Suprapubic skin (tissue), 4 donors: Measurements from ENCODE around the gene ERRFI1. TPM values are rescaled to one million over a fixed set of nuclear protein-coding genes. Genes with fewer than 3 reads are reported as not detected.
A peak's percentile ranks its signal among the peaks of the same experiment; 100 is the strongest.

Experiments used
- DNase-seq, 2 donors: peaks; one replicate each; pipeline ENCODE4 v3.0.0-alpha.2; 2019; ENCODE audit warnings: low spot score in 2 of 2
- H3K27ac ChIP-seq: fragments of 200-600 bp; sonication (generic); one replicate; pipeline ENCODE4 v1.5.1; 2019
- H3K27me3 ChIP-seq: fragments of 200-600 bp; sonication (generic); one replicate; pipeline ENCODE4 v1.5.1; 2019
- H3K36me3 ChIP-seq: fragments of 200-600 bp; sonication (generic); one replicate; pipeline ENCODE4 v1.5.1; 2019
- H3K4me1 ChIP-seq: fragments of 200-600 bp; sonication (generic); one replicate; pipeline ENCODE4 v1.5.1; 2019
- H3K4me3 ChIP-seq: fragments of 200-600 bp; sonication (generic); one replicate; pipeline ENCODE4 v1.5.1; 2019; ENCODE audit warnings: mild to moderate bottlenecking
- H3K9me3 ChIP-seq: fragments of 200-600 bp; sonication (generic); one replicate; pipeline ENCODE4 v1.5.1; 2019
- EP300 ChIP-seq: sonication (generic); formaldehyde crosslinking; IDR thresholded peaks from one replicate; pipeline ENCODE4 v1.6.1; 2017; ENCODE audit warnings: antibody characterized with exemption
- POLR2A ChIP-seq, 2 donors: fragments of 450-650 bp; IDR thresholded peaks; one replicate each; pipeline ENCODE4 v1.6.1; 2017; ENCODE audit warnings: antibody characterized with exemption in 2 of 2, mild to moderate bottlenecking in 2 of 2, moderate library complexity in 2 of 2
- POLR2AphosphoS5 ChIP-seq, 3 donors: sonication (generic); formaldehyde crosslinking; IDR thresholded peaks; one replicate each; pipeline ENCODE4 v1.6.1; 2017; ENCODE audit warnings: antibody characterized with exemption in 3 of 3
- WGBS: methylation state at CpG from one replicate; pipeline ENCODE4 v1.1.5; 2018; 5-methylcytosine and 5-hydroxymethylcytosine counted together
- total RNA-seq, 4 donors: library from RNA; depleted of rRNA; stranded (reverse); fragments of >200 nt; gene quantifications; one replicate each; pipeline ENCODE4 v1.1.0, GENCODE V29; 2016
- TF ChIP-seq, protein P1 (sequence below), 2 donors: fragments of 200-600 bp in 1 of 2; fragments of 450-650 bp in 1 of 2; sonication (generic) in 1 of 2; IDR thresholded peaks; one replicate each; pipeline ENCODE4 v1.5.1; 2016 to 2019; ENCODE audit warnings: antibody characterized with exemption in 2 of 2, mild to moderate bottlenecking in 1 of 2, moderate library complexity in 1 of 2

ERRFI1 gene
- total RNA-seq, 4 donors from 2014 or later, result 128 to 312 (median 262) TPM

DNA sequence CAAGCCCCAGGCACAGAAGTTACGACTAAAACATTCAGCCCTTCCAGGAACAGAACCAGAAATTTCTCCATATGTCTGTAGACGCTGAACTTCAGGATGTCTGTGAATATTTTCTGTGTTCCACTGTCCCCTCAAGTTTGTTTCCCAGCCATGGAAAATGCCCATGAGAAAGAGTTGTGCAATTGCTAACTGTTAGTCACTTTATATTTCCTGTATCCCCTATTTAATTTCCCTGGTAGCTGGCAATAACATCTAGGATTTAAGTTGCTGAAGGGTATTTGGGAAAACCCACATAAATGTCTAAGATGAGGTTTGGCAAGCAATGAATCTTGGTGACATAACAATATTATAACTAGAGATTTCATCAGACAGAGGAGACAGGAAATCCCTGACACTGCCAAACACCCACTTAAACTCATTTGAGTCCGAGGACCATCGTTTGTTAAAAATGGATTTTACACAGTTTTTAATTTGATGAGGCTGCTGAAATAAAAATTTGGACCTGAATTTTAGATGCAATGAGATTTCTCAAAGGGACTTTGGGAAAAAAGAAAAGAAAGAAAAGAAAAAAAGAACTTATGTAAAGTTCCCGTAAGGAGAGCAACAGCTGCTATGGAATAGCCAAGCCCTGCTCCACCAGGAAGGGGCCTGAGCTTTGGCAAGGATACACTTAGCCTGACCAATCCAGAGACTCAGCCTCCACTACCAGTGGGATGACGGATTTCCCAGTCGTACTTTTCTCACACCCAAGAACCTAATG is 21.8 kb upstream of the ERRFI1 start:
- 38% methylated on average over 7 of the region's 7 CpGs for WGBS
- no peaks in the 10 kb centered on the region for H3K9me3 ChIP-seq

DNA sequence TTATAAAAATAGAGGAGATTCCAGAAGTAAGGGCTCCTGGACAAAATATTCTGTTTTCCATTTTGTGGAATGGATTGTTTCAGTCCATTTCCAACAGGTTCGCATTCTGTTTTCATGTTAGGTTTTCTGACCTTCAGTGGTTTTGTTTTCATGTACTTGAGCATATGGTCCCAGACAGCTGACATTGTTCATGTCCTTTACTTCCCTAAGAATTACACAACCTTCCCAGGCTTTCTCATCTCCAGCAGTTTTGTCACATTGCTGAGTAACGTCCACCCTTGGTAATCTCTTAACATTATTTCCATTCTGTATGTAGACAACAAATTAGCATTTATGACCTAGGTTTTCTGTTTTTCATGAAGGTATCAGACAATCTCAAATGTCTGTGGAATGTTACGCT is 21.0 kb upstream of the ERRFI1 start:
- no peaks in the 10 kb centered on the region for H3K36me3 ChIP-seq
- TF ChIP-seq POLR2AphosphoS5 (IDR thresholded peaks at IDR 0.05) (no peak), EP300 (no peak)
- TF ChIP-seq, protein P1, sequence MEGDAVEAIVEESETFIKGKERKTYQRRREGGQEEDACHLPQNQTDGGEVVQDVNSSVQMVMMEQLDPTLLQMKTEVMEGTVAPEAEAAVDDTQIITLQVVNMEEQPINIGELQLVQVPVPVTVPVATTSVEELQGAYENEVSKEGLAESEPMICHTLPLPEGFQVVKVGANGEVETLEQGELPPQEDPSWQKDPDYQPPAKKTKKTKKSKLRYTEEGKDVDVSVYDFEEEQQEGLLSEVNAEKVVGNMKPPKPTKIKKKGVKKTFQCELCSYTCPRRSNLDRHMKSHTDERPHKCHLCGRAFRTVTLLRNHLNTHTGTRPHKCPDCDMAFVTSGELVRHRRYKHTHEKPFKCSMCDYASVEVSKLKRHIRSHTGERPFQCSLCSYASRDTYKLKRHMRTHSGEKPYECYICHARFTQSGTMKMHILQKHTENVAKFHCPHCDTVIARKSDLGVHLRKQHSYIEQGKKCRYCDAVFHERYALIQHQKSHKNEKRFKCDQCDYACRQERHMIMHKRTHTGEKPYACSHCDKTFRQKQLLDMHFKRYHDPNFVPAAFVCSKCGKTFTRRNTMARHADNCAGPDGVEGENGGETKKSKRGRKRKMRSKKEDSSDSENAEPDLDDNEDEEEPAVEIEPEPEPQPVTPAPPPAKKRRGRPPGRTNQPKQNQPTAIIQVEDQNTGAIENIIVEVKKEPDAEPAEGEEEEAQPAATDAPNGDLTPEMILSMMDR (IDR thresholded peaks at IDR 0.05), result no peak
- H3K4me1 ChIP-seq, result peaks cover 18% of the 10 kb centered on the region
- 70% methylated on average over 3 of the region's 3 CpGs for WGBS
- no peak overlapping the region for H3K27ac ChIP-seq
- no peak for DNase-seq
- H3K4me3 ChIP-seq, result no peak overlapping the region
- no peaks in the 10 kb centered on the region for H3K27me3 ChIP-seq
- no peaks in the 10 kb centered on the region for H3K9me3 ChIP-seq

More for the DNA sequence above, 21.8 kb upstream of the ERRFI1 start:
- no peak for TF ChIP-seq POLR2A (IDR thresholded peaks at IDR 0.05)
- TF ChIP-seq EP300, result no peak
- TF ChIP-seq, protein P1 (IDR thresholded peaks at IDR 0.05), result no peak
- no peak for TF ChIP-seq POLR2AphosphoS5 (IDR thresholded peaks at IDR 0.05)
- Histone ChIP-seq H3K27ac (peak overlapping the region; percentile 7), H3K4me1 (peaks cover 18% of the 10 kb centered on the region), H3K4me3 (no peak overlapping the region), H3K27me3 (no peaks in the 10 kb centered on the region), H3K36me3 (no peaks in the 10 kb centered on the region)
- no peak for DNase-seq

DNA sequence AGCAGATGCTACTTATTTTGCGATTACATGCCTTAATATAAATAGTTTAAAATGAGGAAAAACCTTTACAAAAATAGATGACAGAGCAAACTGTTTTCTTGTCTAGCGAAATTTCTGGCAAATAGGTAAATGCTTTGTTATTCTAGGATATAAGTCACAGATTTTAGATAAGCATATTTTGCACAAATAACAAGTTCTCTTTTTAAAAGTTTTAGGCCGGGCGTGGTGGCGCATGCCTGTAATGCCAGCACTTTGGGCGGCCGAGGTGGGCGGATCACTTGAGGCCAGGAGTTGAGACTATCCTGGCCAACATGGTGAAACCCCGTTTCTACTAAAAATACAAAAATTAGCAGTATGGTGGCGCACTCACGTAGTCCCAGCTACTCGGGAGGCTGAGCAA is 20.3 kb upstream of the ERRFI1 start:
- DNase-seq, result no peak
- Histone ChIP-seq H3K4me1 (peaks cover 18% of the 10 kb centered on the region), H3K27ac (no peak overlapping the region), H3K4me3 (no peak overlapping the region), H3K36me3 (no peaks in the 10 kb centered on the region), H3K27me3 (no peaks in the 10 kb centered on the region), H3K9me3 (no peaks in the 10 kb centered on the region)
- TF ChIP-seq EP300 (no peak), POLR2AphosphoS5 (IDR thresholded peaks at IDR 0.05) (no peak), POLR2A (IDR thresholded peaks at IDR 0.05) (no peak)
- TF ChIP-seq, protein P1 (IDR thresholded peaks at IDR 0.05), result no peak
- WGBS, result 89% methylated on average over 12 of the region's 12 CpGs

DNA sequence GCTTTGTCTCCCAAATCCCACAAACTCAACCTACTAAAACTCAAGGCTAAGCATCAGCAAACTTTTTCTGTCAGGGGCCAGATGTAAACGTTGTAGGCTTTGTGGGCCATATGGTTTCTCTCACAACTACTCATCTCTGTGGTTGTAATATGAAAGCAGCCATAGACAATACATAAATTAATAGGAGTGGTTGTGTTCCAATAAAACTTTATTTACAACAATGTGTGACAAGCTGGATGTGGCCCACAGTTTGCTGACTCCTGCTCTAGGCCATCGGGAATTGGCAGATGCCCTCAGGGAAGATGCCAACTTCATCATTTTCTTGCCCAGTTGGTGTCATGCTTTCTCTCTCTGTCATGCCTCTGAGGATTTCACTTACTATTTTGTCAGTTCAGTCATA is 17.5 kb upstream of the ERRFI1 start:
- H3K27me3 ChIP-seq, result no peaks in the 10 kb centered on the region
- no peak for DNase-seq
- no peaks in the 10 kb centered on the region for H3K9me3 ChIP-seq
- H3K36me3 ChIP-seq, result no peaks in the 10 kb centered on the region
- TF ChIP-seq POLR2A (IDR thresholded peaks at IDR 0.05) (no peak), POLR2AphosphoS5 (IDR thresholded peaks at IDR 0.05) (no peak), EP300 (no peak)
- TF ChIP-seq, protein P1 (IDR thresholded peaks at IDR 0.05), result no peak
- peaks cover 18% of the 10 kb centered on the region for H3K4me1 ChIP-seq
- no peak overlapping the region for H3K4me3 ChIP-seq
- 75% methylated on average over 2 of the region's 2 CpGs for WGBS
- H3K27ac ChIP-seq, result no peak overlapping the region

DNA sequence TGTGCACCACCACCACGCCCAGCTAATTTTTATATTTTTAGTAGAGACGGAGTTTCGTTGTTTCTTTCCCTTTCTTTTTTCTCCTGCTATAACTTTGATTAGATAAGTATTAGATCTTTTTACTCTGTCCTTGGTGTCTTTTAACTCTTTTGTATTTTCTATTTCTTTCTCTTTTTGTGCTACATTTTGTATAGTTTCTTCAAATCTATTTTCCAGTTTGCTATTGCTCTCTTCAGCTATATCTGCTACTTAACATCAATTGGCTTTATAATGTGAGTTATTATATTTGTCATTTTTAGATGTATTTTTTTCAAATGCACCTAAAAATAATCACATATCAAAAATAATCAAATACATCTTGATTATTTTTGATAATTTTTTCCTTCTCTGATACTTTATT is 16.0 kb upstream of the ERRFI1 start:
- Histone ChIP-seq H3K9me3 (no peaks in the 10 kb centered on the region), H3K4me3 (no peak overlapping the region), H3K27me3 (no peaks in the 10 kb centered on the region), H3K27ac (no peak overlapping the region), H3K36me3 (no peaks in the 10 kb centered on the region), H3K4me1 (peaks cover 5% of the 10 kb centered on the region)
- DNase-seq, result no peak
- WGBS, result 97% methylated on average over 3 of the region's 3 CpGs
- TF ChIP-seq POLR2A (IDR thresholded peaks at IDR 0.05), result no peak
- TF ChIP-seq, protein P1 (IDR thresholded peaks at IDR 0.05), result no peak
- TF ChIP-seq EP300, result no peak
- no peak for TF ChIP-seq POLR2AphosphoS5 (IDR thresholded peaks at IDR 0.05)
